NCI-H187 (cell line): ENCODE measurements around the gene CFTR.
"Not testable (repeated sequence)": the region's sequence is repeated elsewhere in the genome, so short reads cannot be mapped to it uniquely, and the experiment has no call there.

ENCODE experiments used
- DNase-seq, 2 experiments: peaks; one replicate each; lab custom pipeline; 2025; lab: John Stamatoyannopoulos, UW

CFTR gene

GRCh38 chr7:117495308-117495707, 15.5 kb downstream of the CFTR start:
- DNase-seq: peak; percentile 16 to 17

GRCh38 chr7:117502331-117502730, 22.5 kb downstream of the CFTR start:
- no peak for DNase-seq

- no peak for DNase-seq
Measured at GRCh38 chr7:117505238-117505637, 25.4 kb downstream of the CFTR start.

- no peak for DNase-seq
Measured at GRCh38 chr7:117508676-117509075, 28.9 kb downstream of the CFTR start.

GRCh38 chr7:117517194-117517593, 37.4 kb downstream of the CFTR start:
- not testable (repeated sequence) for DNase-seq

- no peak for DNase-seq
Measured at GRCh38 chr7:117530390-117530789, 50.6 kb downstream of the CFTR start.

- no peak for DNase-seq
Measured at GRCh38 chr7:117531595-117532244, 51.9 kb downstream of the CFTR start.

- DNase-seq: no peak
Measured at GRCh38 chr7:117538053-117538452, 58.2 kb downstream of the CFTR start.

- DNase-seq: no peak
Measured at GRCh38 chr7:117544061-117544460, 64.2 kb downstream of the CFTR start.

GRCh38 chr7:117548035-117548434, 68.2 kb downstream of the CFTR start:
- no peak for DNase-seq

- no peak for DNase-seq
Measured at GRCh38 chr7:117550625-117551024, 70.8 kb downstream of the CFTR start.

GRCh38 chr7:117552660-117553059, 72.8 kb downstream of the CFTR start:
- no peak for DNase-seq

GRCh38 chr7:117555260-117555659, 75.4 kb downstream of the CFTR start:
- DNase-seq: no peak

- no peak for DNase-seq
Measured at GRCh38 chr7:117559391-117559790, 79.6 kb downstream of the CFTR start.

GRCh38 chr7:117560030-117560429, 80.2 kb downstream of the CFTR start:
- no peak for DNase-seq

GRCh38 chr7:117562759-117563158, 82.9 kb downstream of the CFTR start:
- no peak for DNase-seq

GRCh38 chr7:117564080-117564479, 84.3 kb downstream of the CFTR start:
- no peak for DNase-seq

- no peak for DNase-seq
Measured at GRCh38 chr7:117564627-117565026, 84.8 kb downstream of the CFTR start.

GRCh38 chr7:117565226-117565625, 85.4 kb downstream of the CFTR start:
- DNase-seq: no peak

GRCh38 chr7:117567781-117568180, 88.0 kb downstream of the CFTR start:
- no peak for DNase-seq

GRCh38 chr7:117572856-117573620, 93.2 kb downstream of the CFTR start:
- no peak for DNase-seq

- DNase-seq: no peak
Measured at GRCh38 chr7:117581424-117581823, 101.6 kb downstream of the CFTR start.

GRCh38 chr7:117582219-117582704, 102.4 kb downstream of the CFTR start:
- DNase-seq: no peak

- no peak for DNase-seq
Measured at GRCh38 chr7:117587931-117588330, 108.1 kb downstream of the CFTR start.
